Measurements from ENCODE around the gene MXI1.

MXI1 gene

GRCh38 chr10:110207011-110207804 lies at the start of gene MXI1:
Gene MXI1 (plus strand): TSS chr10:110207605. CDS start chr10:110207809, 204 bp downstream.
- DNase-seq (ENCODE audit: low read depth in 2 of 2) = no peak

DNA sequence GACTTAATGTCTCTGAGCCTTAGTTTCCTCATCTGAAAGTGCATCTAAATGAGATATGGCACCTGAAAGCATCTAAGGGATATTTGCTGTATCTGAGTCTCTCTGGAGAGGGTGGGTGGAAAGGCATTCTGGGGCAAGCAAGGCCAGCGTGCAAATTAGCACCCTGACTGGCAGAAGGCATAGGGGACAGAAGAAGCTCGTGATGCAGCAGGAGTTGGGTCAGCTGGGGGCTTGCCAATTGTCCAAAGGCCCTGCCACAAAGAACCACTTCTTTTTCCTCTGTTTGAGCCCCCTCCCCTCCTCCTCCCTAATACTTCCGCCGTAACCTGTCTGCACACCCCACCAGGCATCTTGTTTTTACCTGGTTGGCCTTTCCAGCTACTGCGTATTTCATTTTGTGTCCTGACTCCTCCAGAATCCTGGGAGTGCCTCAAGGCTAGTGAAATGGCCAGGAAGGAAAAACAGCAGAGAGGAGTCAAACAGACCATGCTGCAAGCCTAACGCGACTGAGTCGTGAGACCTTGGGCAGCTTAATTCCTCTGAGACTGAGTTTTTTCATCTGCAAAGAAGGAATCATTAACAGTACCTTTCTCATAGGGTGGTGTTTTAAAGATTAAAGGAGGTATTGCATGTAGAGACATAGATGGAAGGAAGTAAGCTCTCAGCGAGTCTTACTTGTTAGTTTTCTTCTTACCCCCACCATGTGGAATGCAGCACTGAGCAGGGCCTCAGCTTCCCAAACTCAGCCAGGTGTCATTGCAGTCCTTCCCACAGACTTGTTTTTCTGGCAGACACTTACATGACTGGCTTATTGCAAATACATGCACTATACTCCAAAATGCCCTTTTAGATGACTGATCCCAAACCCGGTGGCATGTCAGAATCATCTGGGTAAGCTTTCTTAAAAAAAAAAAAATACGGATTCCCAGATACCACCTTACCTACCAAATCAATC lies 49.1 kb upstream of the MXI1 start:
- no peak for DNase-seq (ENCODE audit: low read depth in 2 of 2)

DNA sequence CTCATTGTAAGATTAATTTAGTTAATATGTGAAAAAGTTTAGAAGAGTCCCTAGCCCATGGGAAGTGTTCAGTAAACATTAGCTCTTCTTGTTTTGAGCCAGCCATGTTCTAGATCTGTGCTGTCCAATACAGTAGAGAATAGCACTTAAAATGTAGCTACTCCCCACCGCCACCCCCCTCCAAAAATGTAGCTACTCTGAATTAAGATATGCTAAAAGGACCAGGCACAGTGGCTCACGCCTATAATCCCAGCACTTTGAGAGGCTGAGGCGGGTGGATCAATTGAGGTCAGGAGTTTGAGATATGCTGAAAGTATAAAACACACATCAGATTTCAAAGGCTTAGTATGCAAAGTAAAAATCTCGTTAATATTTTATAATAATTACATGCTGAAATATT lies 47.3 kb upstream of the MXI1 start:
- no peak for DNase-seq (ENCODE audit: low read depth in 2 of 2)

- DNase-seq (ENCODE audit: low read depth in 2 of 2) = no peak
Observed at GRCh38 chr10:110160522-110160921, 46.9 kb upstream of the MXI1 start.

GRCh38 chr10:110162741-110163145 lies 44.7 kb upstream of the MXI1 start:
- no peak for DNase-seq (ENCODE audit: low read depth in 2 of 2)

DNA sequence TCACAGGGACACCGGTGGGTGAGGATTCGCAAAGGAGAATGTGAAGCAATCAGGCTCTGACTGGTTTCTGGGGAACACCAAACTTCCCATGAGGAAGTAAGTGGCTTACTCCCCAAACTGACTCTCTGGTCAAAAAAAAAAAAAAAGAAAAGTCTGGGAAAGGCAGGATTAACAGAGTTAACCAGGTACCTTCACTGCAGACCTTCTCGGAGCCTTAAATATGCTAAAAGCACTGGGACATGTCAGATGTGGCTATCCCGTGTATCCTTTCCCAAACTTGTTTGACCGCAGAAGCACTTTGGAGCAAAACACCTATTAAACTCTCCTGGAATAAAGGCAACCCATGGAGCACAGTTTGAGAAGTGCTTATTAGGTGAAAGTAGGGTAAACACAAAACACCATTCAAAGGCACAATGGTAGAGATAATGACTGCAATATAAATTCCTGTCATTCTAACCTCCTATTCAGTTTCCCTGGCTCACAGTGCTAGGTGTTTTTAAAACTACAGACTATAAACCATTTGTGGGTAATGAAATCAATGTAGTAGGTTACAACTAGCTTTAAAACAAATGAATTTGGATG lies 44.1 kb upstream of the MXI1 start:
- no peak for DNase-seq (ENCODE audit: low read depth in 2 of 2)

DNA sequence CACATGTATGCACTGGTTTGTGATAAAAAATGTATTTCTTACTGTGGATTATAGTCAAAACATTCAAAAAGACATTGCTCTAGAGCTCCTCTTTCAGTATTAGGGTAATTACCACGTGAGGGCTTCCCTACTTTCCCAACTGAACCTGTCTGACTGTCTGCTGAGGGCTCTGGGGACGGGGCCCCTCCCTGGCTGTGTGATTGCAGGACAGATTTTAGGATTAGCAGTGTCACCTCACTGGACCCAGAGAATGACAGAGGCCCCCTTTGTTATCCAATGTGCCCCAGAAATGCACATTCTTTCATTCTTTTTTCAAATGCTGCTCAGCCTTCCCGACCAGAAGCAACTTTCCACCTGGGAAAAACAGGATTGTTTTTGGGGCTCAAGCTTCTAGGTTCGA lies 43.6 kb upstream of the MXI1 start:
- DNase-seq (ENCODE audit: low read depth in 2 of 2) = no peak

DNA sequence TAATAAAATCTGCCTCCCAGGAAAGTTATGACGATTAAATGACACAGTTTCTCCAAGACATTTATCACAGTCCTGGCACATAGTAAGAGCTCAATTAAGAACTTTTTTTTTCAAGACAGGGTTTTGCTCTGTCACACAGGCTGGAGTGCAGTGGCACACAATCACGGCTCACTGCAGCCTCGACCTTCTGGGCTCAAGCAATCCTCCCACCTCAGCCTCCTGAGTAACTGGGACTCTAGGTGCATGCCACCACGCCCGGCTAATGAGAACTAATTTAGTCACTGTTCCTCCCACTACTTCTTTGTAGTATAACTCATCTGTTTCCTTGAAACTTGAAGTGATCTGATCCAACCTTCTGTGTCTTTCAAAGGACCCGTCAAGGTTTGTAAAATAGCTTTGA lies 42.2 kb upstream of the MXI1 start:
- no peak for DNase-seq (ENCODE audit: low read depth in 2 of 2)

- no peak for DNase-seq (ENCODE audit: low read depth in 2 of 2)
Observed at GRCh38 chr10:110167149-110167548, 40.3 kb upstream of the MXI1 start.

DNA sequence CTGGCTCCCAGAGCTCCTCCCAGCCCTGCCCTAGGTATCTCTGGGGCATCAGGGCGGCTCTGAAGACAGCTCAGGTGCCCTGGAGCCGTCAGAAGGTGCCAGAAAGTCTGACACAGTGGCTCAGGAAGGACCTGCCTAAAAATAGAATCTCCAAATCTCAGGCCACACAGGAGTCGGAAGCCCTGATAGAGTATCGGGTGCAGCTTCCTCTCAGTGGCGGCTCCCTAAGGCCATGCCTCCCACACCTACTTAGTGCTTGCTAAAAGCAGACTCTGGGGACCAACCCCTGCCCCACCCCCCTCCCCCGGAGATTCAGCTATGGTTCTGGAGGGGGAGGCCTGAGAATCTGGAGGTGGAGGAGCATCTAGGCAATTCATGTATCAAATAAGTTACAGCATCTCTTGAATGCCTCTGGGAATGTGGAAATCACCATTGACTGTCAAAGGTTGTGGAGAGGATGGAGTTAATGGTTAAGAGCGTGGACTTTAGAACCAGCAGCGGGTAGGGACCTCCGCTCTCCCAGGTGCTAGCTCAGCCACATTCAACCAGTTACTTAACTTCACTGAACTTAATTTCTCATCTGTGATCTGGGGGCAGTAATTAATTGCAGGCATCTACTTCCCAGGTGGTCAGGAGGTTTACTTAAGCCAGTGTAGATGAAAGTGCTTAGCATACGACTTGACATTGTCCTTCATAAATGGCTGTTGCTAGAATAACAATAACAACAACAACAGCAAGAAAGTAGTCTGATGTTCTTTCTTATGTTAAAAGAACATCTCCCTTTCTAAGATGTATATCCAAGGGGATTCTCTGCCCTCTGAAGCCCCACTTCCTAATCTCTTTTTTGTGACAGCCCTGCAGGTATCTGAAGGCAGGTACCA lies 38.6 kb upstream of the MXI1 start:
- no peak for DNase-seq (ENCODE audit: low read depth in 2 of 2)

DNA sequence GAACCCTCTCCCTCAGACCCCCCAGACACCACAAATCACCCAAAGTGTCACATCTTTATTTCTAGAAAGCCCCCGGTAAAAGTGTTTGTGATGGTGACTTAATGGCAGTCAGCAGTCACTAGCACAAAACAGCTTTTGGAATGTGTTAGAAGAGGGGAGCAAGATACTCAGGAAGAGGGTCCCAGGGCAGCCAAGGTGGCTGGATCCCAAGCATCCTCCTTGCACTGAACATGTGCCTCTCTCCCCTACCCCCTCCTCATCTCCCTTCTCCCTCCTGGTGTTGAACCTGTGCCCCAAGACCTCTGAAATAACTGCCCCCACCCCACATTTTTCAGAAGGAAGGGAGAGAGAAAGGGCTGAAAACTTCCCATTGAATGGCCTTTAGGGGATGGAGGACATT lies 37.8 kb upstream of the MXI1 start:
- DNase-seq (ENCODE audit: low read depth in 2 of 2) = no peak

DNA sequence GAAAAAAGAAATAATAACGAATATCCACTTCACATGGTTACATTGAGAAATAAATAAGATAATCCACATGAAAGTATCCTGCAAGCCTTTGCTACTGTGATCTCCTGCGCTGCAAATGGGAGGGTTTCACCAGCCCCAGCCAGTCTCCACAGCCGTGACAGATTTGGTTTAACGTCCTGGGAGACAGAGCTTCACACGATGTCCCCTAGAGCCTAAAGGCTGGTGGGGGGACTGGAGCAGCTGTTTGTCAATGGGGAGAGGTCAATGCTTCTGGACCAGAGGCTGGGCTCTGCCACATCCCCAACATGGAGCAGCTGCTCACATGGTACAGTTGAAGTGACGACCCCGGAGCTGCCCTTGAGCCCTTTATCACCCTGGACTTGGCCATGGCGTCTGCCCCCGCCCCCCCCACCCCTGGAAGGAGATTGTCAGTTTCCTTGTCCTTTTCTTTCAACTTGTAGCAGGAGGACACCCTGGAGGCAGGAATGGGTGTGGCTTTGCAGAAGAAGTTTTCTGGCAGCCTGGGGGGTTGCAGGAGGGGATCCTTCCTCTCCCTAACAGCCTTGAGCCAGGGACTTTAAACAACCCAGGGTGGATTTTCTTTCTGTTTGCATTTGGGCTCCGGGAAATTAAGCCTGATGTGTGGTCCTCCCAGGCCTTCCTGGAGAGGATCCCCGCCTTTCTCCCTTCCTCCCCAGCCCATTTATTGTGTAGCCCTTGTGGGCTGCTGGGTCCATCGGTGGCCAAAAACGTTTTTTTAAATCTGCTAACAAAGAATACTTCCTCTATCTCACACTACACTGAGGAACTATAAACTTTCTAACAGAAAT lies 37.0 kb upstream of the MXI1 start:
- DNase-seq (ENCODE audit: low read depth in 2 of 2) = no peak

- no peak for DNase-seq (ENCODE audit: low read depth in 2 of 2)
Observed at GRCh38 chr10:110171032-110171431, 36.4 kb upstream of the MXI1 start.

GRCh38 chr10:110172155-110172554 lies 35.2 kb upstream of the MXI1 start:
- DNase-seq (ENCODE audit: low read depth in 2 of 2) = no peak

DNA sequence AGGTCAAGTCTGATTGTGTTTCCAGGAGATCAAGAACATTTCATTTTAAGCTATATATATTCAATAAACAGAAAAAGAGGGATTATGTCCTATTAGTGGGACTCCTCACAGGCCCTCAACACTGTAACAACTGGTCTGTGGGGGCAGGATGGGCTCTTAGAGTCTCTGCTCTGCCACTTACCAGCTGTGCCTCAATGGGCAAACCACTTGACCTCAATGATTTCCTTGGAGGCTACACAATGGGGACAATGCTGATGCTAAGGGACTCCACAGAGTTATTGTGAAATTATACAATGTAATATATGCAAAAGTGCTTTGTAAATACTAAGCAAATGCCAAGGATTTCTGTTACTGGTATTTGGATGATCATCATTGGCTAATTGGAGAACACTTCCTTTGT lies 33.2 kb upstream of the MXI1 start:
- no peak for DNase-seq (ENCODE audit: low read depth in 2 of 2)

GRCh38 chr10:110174816-110175215 lies 32.6 kb upstream of the MXI1 start:
- no peak for DNase-seq (ENCODE audit: low read depth in 2 of 2)

- no peak for DNase-seq (ENCODE audit: low read depth in 2 of 2)
Observed at GRCh38 chr10:110175406-110175805, 32.0 kb upstream of the MXI1 start.

GRCh38 chr10:110176141-110177030 lies 31.0 kb upstream of the MXI1 start:
- DNase-seq (ENCODE audit: low read depth in 2 of 2) = no peak

DNA sequence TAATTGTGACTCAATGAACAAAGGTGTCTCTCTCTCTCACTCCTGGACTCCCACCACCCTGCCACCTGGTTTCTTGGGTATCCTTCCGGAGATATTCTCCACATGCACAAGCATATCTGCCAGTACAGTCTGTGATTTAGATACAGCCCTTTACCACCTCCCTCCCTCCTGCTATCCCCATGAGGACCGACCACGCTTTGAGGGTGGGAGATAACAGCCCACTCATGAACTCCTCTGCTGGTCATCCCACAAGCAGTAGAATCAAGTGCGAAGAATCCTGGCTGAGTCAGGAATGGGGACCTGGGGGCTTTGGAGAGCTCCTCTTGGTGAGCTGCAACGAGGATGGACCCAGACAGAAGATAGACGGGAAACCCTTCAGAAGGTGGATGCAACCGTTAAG lies 28.2 kb upstream of the MXI1 start:
- no peak for DNase-seq (ENCODE audit: low read depth in 2 of 2)

DNA sequence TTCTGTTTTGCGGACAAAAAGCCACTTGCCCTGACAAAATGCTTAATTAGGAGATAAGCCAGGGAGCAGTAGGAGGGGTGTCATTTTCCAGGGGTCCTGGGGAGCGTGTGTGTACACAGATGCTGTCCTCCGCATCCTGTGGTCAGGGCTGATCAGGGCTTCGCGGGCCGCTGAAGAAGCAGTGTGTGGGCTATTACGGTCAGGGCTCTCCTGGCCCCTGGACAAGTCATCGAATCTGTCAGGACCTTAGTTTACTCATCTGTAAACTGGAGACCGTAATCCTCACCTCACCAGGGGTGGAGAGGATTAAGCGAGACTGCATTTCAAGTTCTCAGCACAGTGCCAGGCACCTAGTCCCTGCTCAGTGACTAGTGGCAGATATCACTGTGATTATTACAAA lies 26.0 kb upstream of the MXI1 start:
- no peak for DNase-seq (ENCODE audit: low read depth in 2 of 2)
